GM12891 (cell line): ENCODE data around the gene ANK3.
A peak's percentile ranks its signal among the peaks of the same experiment; 100 is the strongest.

ENCODE experiments used
- DNase-seq: peaks from one replicate; pipeline ENCODE4 v3.0.0; 2011; ENCODE audit warnings: low spot score; ENCODE audit not compliant: insufficient read length
- FAIRE-seq: peaks from 2 replicates; lab custom pipeline; 2011; peaks lifted over from hg19 to GRCh38; lab: Jason Lieb, UNC
- PAX5 ChIP-seq: IDR thresholded peaks from 2 replicates; pipeline ENCODE4 v1.6.1; 2011; ENCODE audit warnings: low read length, moderate library complexity, mild to moderate bottlenecking; ENCODE audit not compliant: insufficient read depth, severe bottlenecking
- POLR2A ChIP-seq: IDR thresholded peaks from 2 replicates; pipeline ENCODE4 v1.6.1; 2011; ENCODE audit warnings: low read depth, low read length, control low read depth
- POLR2AphosphoS5 ChIP-seq: IDR thresholded peaks from 2 replicates; pipeline ENCODE4 v1.6.1; 2011; ENCODE audit warnings: low read depth, low read length, control low read depth
- POU2F2 ChIP-seq: IDR thresholded peaks from 2 replicates; pipeline ENCODE4 v1.6.1; 2011; ENCODE audit warnings: low read depth, mild to moderate bottlenecking, control low read depth, low read length, moderate library complexity
- SPI1 ChIP-seq: IDR thresholded peaks from 2 replicates; pipeline ENCODE4 v1.6.1; 2011; ENCODE audit warnings: low read depth, low read length, control low read depth
- TAF1 ChIP-seq: IDR thresholded peaks from 2 replicates; pipeline ENCODE4 v1.6.1; 2011; ENCODE audit warnings: low read depth, low read length, control low read depth

The ANK3 gene

DNA sequence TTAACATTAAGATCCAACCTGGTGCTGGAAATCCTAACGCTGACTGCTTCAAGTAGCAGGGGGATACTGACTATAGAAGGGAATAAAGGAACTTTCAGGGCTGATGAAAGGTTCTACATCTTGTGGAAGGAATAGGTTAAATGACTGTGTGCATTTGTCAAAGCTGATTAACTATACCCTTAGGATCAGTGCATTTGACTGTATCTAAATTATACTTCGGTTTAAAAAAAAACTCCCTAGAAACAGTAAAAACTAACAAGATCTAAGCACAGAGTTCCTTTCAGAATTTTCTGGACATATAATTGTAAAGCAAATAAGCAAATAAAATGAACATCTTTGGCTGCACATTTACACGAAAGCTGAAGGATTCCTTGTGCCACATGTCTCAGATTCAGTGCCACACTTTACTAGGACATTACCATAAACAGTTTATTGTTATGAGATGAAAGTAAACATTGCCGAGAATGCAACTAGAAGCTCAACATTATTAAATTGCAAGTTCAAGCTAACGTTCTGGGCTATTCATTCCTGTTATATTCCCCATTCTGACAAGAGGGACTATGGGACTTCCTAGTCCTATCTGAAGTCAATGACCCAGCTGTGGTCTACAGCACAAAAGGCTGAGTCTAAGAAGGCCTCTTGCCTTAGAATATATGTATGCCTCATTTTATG is 20.7 kb downstream of the ANK3 start:
- DNase-seq (no peak), FAIRE-seq (no peak)
- TF ChIP-seq POLR2AphosphoS5, result no peak
- TF ChIP-seq PAX5, result no peak
- TF ChIP-seq SPI1, result no peak

DNA sequence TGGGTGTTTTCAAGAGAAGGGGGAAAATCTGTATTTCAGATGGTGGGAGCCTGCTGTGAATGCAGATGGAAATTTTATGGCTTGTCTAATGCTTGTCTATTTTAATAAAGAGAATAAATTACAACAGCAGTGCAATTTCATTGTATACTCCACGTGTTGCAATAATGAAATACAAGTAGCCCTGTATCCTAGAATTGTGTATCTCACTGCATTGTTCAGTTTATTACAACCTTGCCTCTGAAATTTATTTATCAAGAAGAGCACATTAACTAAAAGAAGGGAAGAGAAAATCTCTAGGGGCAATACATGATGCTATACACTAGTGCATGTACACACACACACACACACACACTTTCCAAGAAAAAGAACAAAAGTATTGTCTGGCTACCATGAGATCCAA is 21.8 kb downstream of the ANK3 start:
- DNase-seq (no peak), FAIRE-seq (no peak)
- TF ChIP-seq POLR2AphosphoS5 (no peak), POLR2A (no peak), SPI1 (no peak), PAX5 (no peak), TAF1 (no peak), POU2F2 (no peak)

DNA sequence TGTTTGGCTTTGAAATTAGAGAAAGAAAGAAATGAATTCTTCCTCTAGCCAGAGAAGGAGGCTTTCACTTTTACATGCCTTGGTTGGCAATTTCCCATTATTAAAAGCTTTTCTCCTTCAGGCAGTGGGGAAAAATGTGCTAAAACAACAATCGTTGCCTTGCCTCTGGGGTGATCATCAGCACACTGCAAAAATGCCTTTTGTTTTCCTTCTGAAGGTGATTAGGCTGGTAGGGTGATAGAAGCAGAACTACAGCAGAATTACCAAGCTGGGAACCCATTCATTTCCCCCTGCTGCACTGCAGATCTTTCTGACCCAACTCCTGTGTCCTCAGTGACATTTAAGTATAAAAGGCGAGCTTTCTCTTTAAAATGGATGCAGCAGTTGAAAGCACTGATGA is 22.2 kb downstream of the ANK3 start:
- no peak for FAIRE-seq

DNA sequence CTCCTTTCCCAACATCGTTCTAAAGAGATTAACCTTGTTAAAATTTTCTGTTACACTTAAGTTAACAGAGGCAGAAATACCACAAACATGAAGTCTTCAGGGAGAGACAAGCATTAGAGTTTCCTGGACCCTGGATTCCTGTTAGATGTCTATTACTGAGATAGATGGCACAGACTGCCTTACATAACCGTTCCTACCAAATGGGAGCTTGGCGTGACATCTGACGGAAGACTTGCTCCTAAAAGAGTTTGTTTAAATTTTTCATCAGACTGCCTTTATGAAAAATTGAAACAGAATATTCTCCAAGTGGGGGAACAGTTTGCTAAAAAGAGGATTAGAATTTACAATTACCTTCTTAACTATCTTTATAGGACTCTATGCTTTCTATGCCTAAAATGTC is 22.7 kb downstream of the ANK3 start:
- DNase-seq, result no peak
- no peak for FAIRE-seq
- no peak for TF ChIP-seq PAX5
- TF ChIP-seq POLR2A, result no peak
- no peak for TF ChIP-seq SPI1
- TF ChIP-seq TAF1, result no peak
- TF ChIP-seq POLR2AphosphoS5, result no peak
- no peak for TF ChIP-seq POU2F2

More for the DNA sequence above, 22.2 kb downstream of the ANK3 start:
- TF ChIP-seq POLR2A (no peak), TAF1 (no peak), POLR2AphosphoS5 (no peak), PAX5 (no peak), SPI1 (no peak), POU2F2 (no peak)
- no peak for DNase-seq

DNA sequence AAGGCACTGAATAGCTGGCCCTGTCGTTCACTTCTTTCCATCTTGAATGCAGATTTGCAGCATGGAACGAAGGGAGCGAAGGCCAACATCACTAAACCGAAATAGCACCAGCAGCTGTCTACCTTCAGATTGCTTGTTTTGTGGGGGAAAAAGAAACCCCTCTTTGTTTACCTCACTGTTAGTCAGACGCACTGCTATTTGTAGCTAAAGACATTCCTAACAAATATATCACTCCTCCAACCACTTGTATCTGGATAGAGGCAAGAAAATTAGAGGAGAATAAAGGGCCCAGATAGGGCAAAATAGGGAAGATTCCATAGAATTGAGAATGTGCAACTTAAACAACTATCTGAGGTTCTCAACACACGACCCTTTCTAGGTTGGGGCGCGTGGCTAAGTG is 26.5 kb downstream of the ANK3 start:
- DNase-seq (no peak), FAIRE-seq (no peak)
- TF ChIP-seq POLR2A, result no peak
- TF ChIP-seq PAX5, result no peak
- no peak for TF ChIP-seq TAF1
- TF ChIP-seq POLR2AphosphoS5, result no peak
- TF ChIP-seq SPI1, result no peak
- TF ChIP-seq POU2F2, result no peak

DNA sequence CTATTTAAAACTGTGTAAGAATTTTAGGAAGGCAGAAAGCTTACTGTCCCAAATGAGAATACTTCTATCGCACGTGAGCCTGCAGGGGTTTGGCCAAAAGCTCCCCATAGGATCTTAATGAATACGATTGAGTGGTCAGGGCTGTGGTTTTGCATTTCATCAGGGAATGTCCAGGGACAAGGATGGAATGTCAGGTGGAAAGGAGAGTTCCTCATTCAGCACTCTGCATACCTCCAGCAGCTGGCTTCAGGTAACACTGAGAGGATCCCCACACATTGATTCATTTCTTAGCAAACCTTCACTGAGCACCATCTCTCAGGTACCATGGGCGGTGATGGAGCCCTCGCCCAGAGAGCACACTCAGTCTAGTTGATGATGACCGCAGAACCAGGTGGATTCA is 27.2 kb downstream of the ANK3 start:
- TF ChIP-seq POLR2AphosphoS5 (no peak), TAF1 (no peak), SPI1 (no peak), POLR2A (no peak), PAX5 (no peak), POU2F2 (no peak)
- no peak for FAIRE-seq
- no peak for DNase-seq

DNA sequence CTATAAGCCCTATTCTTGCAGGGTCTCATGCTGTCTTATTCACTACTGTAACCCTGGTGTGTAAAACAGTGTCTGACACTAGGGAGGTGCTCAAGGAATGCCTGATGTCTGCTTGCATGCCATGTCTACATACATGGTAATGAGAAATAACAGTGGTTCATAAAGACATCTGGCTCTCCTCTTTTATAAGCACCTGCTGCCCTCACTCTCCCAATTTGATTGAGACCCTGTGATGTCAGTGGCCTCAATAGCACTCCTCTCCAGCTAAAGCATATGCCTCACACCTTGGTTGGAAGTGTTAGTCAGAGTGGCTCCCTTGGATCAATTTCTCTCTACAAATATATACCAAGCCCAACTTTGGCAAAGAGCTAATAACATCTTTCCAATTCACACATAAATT is 30.6 kb downstream of the ANK3 start:
- DNase-seq (no peak), FAIRE-seq (no peak)
- no peak for TF ChIP-seq POU2F2
- TF ChIP-seq TAF1, result no peak
- no peak for TF ChIP-seq PAX5
- TF ChIP-seq POLR2AphosphoS5, result no peak
- TF ChIP-seq SPI1, result no peak
- no peak for TF ChIP-seq POLR2A

DNA sequence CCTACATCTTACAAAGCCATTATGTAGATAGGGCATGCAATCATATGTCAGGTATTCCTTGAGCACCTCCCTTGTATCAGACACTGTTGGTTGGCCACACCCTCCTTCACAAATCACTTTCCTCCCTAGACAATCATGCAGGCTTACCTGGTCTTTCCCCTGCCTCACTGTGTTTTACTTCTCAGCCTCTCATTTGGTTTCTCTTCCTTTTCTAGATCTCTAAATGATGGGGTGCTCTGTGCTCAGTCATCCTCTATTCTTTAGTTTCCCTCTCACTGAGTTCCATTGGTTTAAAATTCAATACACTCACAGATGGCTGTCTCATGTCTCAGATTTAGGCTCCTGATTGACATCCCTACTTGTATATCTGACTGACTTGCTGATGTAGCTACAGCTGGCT is 31.4 kb downstream of the ANK3 start:
- no peak for TF ChIP-seq TAF1
- peak; percentile 85 for TF ChIP-seq SPI1
- FAIRE-seq (peak; percentile 69), DNase-seq (peak; percentile 7)

DNA sequence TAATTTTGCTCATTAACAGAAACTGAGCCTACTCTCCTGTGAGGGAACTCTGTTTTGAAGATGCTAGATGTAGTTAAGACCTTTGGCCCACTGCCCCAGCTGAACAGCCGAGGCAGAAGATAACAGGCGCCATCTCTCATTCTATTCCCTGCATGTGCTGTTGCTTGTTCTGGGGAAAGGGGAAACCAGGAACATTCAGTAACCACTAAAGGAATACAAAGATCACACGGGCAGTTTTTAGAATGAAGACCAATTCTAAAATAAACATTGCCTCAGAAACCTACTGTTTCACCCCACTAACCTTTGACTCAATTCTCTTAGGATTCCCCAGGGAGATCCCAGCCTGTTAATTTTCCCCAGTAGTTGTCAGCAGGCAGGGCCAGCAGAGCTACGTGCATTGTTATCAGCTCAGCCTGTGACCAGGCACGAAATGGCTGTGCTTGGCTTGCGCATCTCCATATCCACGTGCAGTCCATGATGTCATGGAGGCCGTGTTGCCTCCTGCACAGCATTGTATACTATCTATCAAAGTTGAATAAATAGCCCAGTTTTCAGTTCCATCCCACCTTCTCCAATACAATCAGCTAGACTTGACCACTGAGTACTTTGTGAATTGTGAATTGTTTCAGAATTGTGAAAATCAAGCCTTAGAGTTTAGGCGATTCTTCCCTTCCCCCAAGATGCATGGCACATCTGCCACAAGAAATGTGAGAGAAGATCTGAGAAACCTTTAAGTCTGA is 36.0 kb downstream of the ANK3 start:
- DNase-seq (no peak), FAIRE-seq (peak; percentile 20)
- TF ChIP-seq PAX5, result no peak
- TF ChIP-seq POLR2A, result no peak
- TF ChIP-seq TAF1, result no peak
- no peak for TF ChIP-seq POLR2AphosphoS5

DNA sequence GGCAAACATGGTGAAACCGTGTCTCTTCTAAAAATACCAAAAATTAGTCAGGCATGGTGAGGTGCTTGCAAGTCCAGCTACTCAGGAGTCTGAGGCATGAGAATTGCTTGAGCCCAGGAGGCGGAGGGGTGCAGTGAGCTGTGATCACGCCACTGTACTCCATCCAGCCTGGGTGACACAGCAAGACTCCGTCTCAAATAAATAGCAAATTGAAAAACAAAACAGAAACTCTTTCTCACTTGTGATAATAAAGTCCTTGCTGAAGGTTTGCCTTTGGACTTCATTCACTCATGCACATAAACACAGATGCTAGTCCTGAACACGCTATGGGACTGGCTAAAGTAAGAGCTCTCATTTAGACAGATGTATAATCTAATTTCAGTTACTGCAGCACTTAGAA is 37.6 kb downstream of the ANK3 start:
- TF ChIP-seq POLR2A (no peak), TAF1 (no peak), SPI1 (no peak), POU2F2 (no peak), PAX5 (no peak), POLR2AphosphoS5 (no peak)
- DNase-seq (no peak), FAIRE-seq (peak; percentile 68)
